ENCODE measurements around the gene USP38. TPM values are rescaled to one million over a fixed set of nuclear protein-coding genes. Genes with fewer than 3 reads are reported as not detected.

USP38 gene
- polyA plus RNA-seq, 3 donors = 7.3 to 19.3 (median 12.4) TPM

DNA sequence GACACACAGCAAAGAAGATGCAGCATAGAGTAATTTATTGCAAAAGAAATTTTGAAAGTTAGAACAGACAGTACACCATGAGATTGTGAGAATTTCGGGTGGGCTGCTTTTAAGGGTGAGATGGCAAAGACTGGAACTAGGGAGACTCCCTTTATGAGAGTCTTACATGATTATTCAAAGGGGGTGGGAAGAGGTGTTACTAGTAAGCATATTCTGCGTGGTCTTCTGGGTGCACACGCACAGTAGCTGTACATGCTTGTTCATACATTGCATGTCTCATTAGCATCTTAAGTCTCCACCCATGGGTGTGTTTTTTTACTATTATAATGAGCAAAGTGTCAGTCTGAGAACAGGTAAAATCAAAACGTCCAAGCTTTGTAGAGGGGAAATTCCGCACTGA lies 49.4 kb upstream of the USP38 start:
- H3K27ac Mint-ChIP-seq = no peak overlapping the region

DNA sequence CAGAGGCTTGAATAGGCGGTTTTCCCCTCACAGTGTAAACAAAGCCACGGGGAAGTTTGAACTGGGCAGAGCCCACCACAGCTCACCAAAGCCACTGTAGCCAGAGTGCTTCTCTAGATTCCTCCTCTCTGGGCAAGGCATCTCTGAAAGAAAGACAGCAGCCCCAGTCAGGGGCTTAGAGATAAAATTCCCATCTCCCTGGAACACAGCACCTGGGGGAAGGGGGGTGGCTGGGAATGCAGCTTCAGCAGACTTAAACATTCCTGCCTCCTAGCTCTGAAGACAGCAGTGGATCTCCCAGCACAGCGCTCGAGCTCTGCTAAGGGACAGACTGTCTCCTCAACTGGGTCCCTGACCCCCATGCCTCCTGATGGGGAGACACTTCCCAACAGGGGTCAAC lies 44.0 kb upstream of the USP38 start:
- TF ChIP-seq, protein P1, sequence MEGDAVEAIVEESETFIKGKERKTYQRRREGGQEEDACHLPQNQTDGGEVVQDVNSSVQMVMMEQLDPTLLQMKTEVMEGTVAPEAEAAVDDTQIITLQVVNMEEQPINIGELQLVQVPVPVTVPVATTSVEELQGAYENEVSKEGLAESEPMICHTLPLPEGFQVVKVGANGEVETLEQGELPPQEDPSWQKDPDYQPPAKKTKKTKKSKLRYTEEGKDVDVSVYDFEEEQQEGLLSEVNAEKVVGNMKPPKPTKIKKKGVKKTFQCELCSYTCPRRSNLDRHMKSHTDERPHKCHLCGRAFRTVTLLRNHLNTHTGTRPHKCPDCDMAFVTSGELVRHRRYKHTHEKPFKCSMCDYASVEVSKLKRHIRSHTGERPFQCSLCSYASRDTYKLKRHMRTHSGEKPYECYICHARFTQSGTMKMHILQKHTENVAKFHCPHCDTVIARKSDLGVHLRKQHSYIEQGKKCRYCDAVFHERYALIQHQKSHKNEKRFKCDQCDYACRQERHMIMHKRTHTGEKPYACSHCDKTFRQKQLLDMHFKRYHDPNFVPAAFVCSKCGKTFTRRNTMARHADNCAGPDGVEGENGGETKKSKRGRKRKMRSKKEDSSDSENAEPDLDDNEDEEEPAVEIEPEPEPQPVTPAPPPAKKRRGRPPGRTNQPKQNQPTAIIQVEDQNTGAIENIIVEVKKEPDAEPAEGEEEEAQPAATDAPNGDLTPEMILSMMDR (IDR thresholded peaks at IDR 0.05) = no peak
- H3K27ac Mint-ChIP-seq = no peak overlapping the region
- H3K27me3 Mint-ChIP-seq (ENCODE audit: low read depth in 3 of 3) = no peaks in the 10 kb centered on the region
- Histone ChIP-seq H3K4me1 (ENCODE audit: control insufficient read depth in 1 of 2, insufficient read depth in 2 of 2, low read length in 2 of 2) (no peaks in the 10 kb centered on the region), H3K79me2 (ENCODE audit: insufficient read depth, low read length) (no peaks in the 10 kb centered on the region), H3K27me3 (ENCODE audit: control insufficient read depth in 2 of 2, insufficient read depth in 2 of 2, low read length in 2 of 2) (no peaks in the 10 kb centered on the region), H3K9me3 (replicated peaks in 1 of 2; ENCODE audit: control insufficient read depth in 1 of 2, insufficient read depth in 1 of 2, low read length in 2 of 2) (peaks cover 0 to 12% of the 10 kb centered on the region in 2 donors), H3K36me3 (replicated peaks in 1 of 2; ENCODE audit: control insufficient read depth in 1 of 2, insufficient read depth in 2 of 2, low read length in 2 of 2) (no peaks in the 10 kb centered on the region), H2AFZ (ENCODE audit: insufficient read depth, low read depth, low read length, poor library complexity, severe bottlenecking) (no peak overlapping the region), H3K9ac (ENCODE audit: insufficient read depth, low read length, poor library complexity, severe bottlenecking) (no peak overlapping the region), H3K4me2 (replicated peaks; ENCODE audit: extremely low read depth, low read length, poor library complexity, severe bottlenecking) (no peak overlapping the region), H3K4me3 (replicated peaks in 1 of 3; ENCODE audit: low read depth in 2 of 3, low read length in 3 of 3) (no peak overlapping the region), H4K20me1 (ENCODE audit: insufficient read depth, low read length) (no peaks in the 10 kb centered on the region), H3K27ac (ENCODE audit: low read depth in 1 of 2, low read length in 2 of 2) (no peak overlapping the region)
- intact Hi-C loops (cut with micrococcal nuclease) = no loop called here
- H3K4me3 Mint-ChIP-seq = no peak overlapping the region
- no peaks in the 10 kb centered on the region for H3K4me1 Mint-ChIP-seq
- peaks cover 17 to 36% (median 17%) of the 10 kb centered on the region in 7 donors for H3K9me3 Mint-ChIP-seq
- DNase-seq = no peak
- no peaks in the 10 kb centered on the region for H3K36me3 Mint-ChIP-seq
- WGBS (ENCODE audit: insufficient coverage) = 96% methylated on average over 2 of the region's 4 CpGs

More for the DNA sequence above, 49.4 kb upstream of the USP38 start:
- no peaks in the 10 kb centered on the region for H4K20me1 ChIP-seq (ENCODE audit: insufficient read depth, low read length)
- no CpG with 5 or more reads among the region's 5 CpGs for WGBS (ENCODE audit: insufficient coverage)
- no peak overlapping the region for H3K9ac ChIP-seq (ENCODE audit: insufficient read depth, low read length, poor library complexity, severe bottlenecking)
- Mint-ChIP-seq H3K36me3 (no peaks in the 10 kb centered on the region), H3K4me1 (no peaks in the 10 kb centered on the region), H3K27me3 (ENCODE audit: low read depth in 3 of 3) (no peaks in the 10 kb centered on the region), H3K9me3 (peaks cover 0 to 4% (median 0%) of the 10 kb centered on the region in 7 donors), H3K4me3 (no peak overlapping the region)
- no peaks in the 10 kb centered on the region for H3K79me2 ChIP-seq (ENCODE audit: insufficient read depth, low read length)
- no peak overlapping the region for H3K27ac ChIP-seq (ENCODE audit: low read depth in 1 of 2, low read length in 2 of 2)
- no peak overlapping the region for H2AFZ ChIP-seq (ENCODE audit: insufficient read depth, low read depth, low read length, poor library complexity, severe bottlenecking)
- TF ChIP-seq, protein P1 (IDR thresholded peaks at IDR 0.05) = no peak
- H3K27me3 ChIP-seq (ENCODE audit: control insufficient read depth in 2 of 2, insufficient read depth in 2 of 2, low read length in 2 of 2) = no peaks in the 10 kb centered on the region
- intact Hi-C loops (cut with micrococcal nuclease) = no loop called here
- H3K4me3 ChIP-seq (replicated peaks in 1 of 3; ENCODE audit: low read depth in 2 of 3, low read length in 3 of 3) = no peak overlapping the region
- H3K36me3 ChIP-seq (replicated peaks in 1 of 2; ENCODE audit: control insufficient read depth in 1 of 2, insufficient read depth in 2 of 2, low read length in 2 of 2) = no peaks in the 10 kb centered on the region
- peaks cover 0 to 4% of the 10 kb centered on the region in 2 donors for H3K9me3 ChIP-seq (replicated peaks in 1 of 2; ENCODE audit: control insufficient read depth in 1 of 2, insufficient read depth in 1 of 2, low read length in 2 of 2)
- H3K4me1 ChIP-seq (ENCODE audit: control insufficient read depth in 1 of 2, insufficient read depth in 2 of 2, low read length in 2 of 2) = no peaks in the 10 kb centered on the region
- no peak overlapping the region for H3K4me2 ChIP-seq (replicated peaks; ENCODE audit: extremely low read depth, low read length, poor library complexity, severe bottlenecking)
- no peak for DNase-seq

Measured in CD14-positive monocyte (primary cell).